Stimulated activated CD8-positive, alpha-beta memory T cell treated with anti-CD3 and anti-CD28 coated beads, Interleukin-2, amount 100 ng/mL, for 1 hour (primary cell): ENCODE results near the gene TAB2.
"Not testable (repeated sequence)": the region's sequence is repeated elsewhere in the genome, so short reads cannot be mapped to it uniquely, and the experiment has no call there.

ENCODE experiments used
- DNase-seq, 2 donors: peaks; one replicate each; pipeline ENCODE4 v3.0.0-alpha.2; 2020; ENCODE audit warnings: low read depth in 2 of 2

TAB2 gene

DNA sequence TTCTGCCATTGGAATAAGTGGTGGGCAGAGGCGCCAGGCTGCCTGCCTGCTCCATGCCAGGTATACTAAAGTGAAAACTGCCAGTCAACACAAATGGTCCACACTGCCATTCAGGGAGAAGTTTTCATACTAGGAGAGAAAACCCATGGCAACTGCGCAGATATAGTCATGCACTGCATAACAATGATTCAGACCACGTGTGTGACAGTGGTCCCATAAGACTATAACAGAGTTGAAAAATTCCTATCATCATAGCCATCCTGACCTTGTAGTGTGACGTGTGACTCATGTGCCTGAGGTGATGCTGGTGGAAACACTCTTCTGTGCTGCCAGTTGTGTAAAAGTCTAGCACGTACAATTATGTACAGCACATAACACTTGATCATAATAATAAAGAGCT, 142.2 kb downstream of the TAB2 start:
- no peak for DNase-seq

DNA sequence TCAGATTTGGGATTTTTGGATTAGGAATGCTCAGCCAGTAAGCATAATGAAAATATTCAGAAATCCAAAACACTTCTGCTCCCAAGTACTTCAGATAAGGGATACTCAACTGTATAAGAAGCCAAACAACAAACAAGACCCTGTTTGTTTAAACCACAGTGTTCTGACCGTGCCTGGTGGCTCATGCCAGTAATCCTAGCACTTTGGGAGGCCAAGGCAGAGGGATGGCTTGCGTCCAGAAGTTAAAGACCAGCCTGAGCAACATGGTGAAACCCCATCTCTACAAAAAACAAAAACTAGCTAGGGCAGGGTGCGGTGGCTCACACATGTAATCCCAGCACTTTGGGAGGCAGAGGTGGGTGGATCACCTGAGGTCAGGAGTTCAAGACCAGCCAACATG, 142.7 kb downstream of the TAB2 start:
- not testable (repeated sequence) for DNase-seq
